Stimulated activated naive B cell treated with anti-CD40 and anti-IgM and Interleukin-4, amounts not matched to agents 10 μg/mL and 1 μg/mL and 100 μg/mL, for 72 hours (primary cell): Measurements from ENCODE around the gene SUN5.
"Not testable (repeated sequence)": the region's sequence is repeated elsewhere in the genome, so short reads cannot be mapped to it uniquely, and the experiment has no call there.

Experiments used
- ATAC-seq, 2 donors: fragments of 150-1000 bp; cut with Tn5 transposase; replicated peaks; 2 replicates each; pipeline ENCODE4 v1.10.0; 2021; ENCODE audit warnings: moderate library complexity in 1 of 2
- DNase-seq: peaks from one replicate; pipeline ENCODE4 v3.0.0; 2021
- H3K27ac Mint-ChIP-seq: one replicate; pipeline ENCODE4 v1.8.0; 2022; ENCODE audit warnings: mild to moderate bottlenecking, mixed read lengths
- H3K27me3 Mint-ChIP-seq, 2 donors: one replicate each; pipeline ENCODE4 v1.8.0; 2022; ENCODE audit warnings: mixed read lengths in 2 of 2
- H3K36me3 Mint-ChIP-seq, 2 donors: one replicate each; pipeline ENCODE4 v1.8.0; 2022; ENCODE audit warnings: mixed read lengths in 2 of 2, mild to moderate bottlenecking in 1 of 2
- H3K4me1 Mint-ChIP-seq, 2 donors: one replicate each; pipeline ENCODE4 v1.8.0; 2022; ENCODE audit warnings: mixed read lengths in 2 of 2, mild to moderate bottlenecking in 1 of 2
- H3K4me3 Mint-ChIP-seq, 2 donors: one replicate each; pipeline ENCODE4 v1.8.0; 2022; ENCODE audit warnings: mild to moderate bottlenecking in 2 of 2, mixed read lengths in 2 of 2, moderate library complexity in 1 of 2
- H3K9me3 Mint-ChIP-seq, 2 donors: one replicate each; pipeline ENCODE4 v1.8.0; 2022; ENCODE audit warnings: mixed read lengths in 2 of 2, mild to moderate bottlenecking in 1 of 2

Gene SUN5, protein sequence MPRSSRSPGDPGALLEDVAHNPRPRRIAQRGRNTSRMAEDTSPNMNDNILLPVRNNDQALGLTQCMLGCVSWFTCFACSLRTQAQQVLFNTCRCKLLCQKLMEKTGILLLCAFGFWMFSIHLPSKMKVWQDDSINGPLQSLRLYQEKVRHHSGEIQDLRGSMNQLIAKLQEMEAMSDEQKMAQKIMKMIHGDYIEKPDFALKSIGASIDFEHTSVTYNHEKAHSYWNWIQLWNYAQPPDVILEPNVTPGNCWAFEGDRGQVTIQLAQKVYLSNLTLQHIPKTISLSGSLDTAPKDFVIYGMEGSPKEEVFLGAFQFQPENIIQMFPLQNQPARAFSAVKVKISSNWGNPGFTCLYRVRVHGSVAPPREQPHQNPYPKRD

DNA sequence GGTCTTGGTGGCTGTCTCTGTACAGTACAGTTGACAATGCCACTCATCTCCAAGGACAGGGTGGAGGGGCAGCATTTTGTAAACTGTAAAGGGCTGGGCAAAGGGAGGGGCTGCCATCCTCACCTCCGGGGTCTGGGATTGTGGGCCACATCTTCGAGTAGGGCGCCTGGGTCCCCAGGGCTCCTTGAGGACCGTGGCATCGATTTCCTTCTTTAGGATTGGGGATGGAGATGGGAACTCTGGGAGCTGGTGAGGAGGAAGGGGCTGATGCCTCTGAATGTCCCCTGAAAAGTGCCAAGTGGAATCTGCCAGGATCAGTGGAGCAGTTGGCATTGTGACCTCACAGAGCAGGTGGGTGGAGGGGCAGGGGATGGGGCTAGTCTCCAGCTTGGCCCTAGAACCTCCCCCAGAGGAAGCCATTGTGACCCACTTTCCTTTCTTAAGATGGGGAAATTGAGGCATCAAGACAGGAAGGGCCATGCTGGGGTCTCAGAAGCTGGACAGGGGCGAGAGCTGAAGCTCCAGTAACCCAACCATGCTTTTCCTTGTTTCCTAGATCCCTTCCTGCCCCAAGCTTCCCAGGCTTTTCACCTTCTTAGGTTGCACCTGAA is at the start of gene SUN5:
SUN5 (minus strand) TSS at position 293 of the 611 bp plus-strand sequence; CDS start at position 200, 93 bp downstream.
- no peak within 1 kb of the TSS for H3K27ac Mint-ChIP-seq

DNA sequence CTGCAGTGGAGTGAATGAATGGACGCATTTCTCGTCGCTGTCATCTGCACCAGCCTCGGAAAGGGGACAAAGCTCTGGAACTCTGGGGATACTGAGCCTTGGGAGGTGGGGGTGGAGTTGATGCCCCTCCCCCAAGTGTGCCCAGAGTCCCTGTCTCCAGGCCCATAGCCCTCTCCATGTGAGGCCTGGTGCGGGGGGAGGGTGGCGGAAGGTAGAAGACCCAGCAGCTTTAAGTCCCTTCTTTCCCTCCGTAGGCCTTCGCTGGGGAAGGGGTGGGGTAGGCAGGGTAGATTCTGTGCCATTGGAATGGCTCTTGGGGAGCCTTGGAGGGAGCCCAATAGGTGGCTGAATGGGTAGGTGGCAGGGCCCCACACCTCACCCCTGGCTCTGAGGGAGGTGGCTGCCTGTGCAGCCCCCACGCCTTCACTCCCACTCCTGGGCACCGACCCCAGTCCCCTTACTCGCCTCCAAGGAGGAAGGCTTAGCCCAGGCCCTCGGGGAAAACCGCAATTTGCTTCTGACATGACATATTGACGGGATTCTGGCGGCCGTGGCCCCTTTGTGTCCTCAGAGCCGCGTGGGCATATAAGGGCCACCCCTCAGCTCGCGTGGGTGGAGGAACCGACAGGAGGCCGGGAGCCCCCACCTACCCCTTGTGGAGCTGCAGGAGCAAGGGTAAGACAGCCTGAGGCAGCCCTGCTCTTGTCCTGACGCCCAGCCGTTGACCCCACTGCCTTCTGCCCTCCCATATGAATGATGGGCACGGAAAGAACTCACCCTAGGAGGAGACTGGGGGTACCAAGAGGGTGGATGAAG is 49.3 kb upstream of the SUN5 start, which contains the start of gene BPIFB3:
BPIFB3 (plus strand) TSS at position 613 of the 816 bp plus-strand sequence. CDS start 1,533 bp downstream, outside the sequence.
- H3K36me3 Mint-ChIP-seq: no peaks in the 10 kb centered on the region
- H3K27ac Mint-ChIP-seq: no peak within 1 kb of the TSS
- H3K4me1 Mint-ChIP-seq: peaks cover 0 to 2% of the 10 kb centered on the region in 2 donors
- ATAC-seq (no peak), DNase-seq (no peak)
- no peaks in the 10 kb centered on the region for H3K27me3 Mint-ChIP-seq
- no peak within 1 kb of the TSS for H3K4me3 Mint-ChIP-seq
- H3K9me3 Mint-ChIP-seq: peaks cover 0 to 2% of the 10 kb centered on the region in 2 donors

More for the DNA sequence above, at the start of gene SUN5:
- no peak within 1 kb of the TSS for H3K4me3 Mint-ChIP-seq
- peaks cover 0 to 3% of the 10 kb centered on the region in 2 donors for H3K36me3 Mint-ChIP-seq
- H3K4me1 Mint-ChIP-seq: peaks cover 7 to 9% of the 10 kb centered on the region in 2 donors
- ATAC-seq (no peak), DNase-seq (no peak)
- H3K27me3 Mint-ChIP-seq: no peaks in the 10 kb centered on the region
- peaks cover 4% of the 10 kb centered on the region in 2 donors for H3K9me3 Mint-ChIP-seq

- ATAC-seq (no peak), DNase-seq (no peak)
- H3K9me3 Mint-ChIP-seq: peaks cover 3 to 5% of the 10 kb centered on the region in 2 donors
- H3K27ac Mint-ChIP-seq: no peak overlapping the region
- H3K4me3 Mint-ChIP-seq: no peak overlapping the region
- no peaks in the 10 kb centered on the region for H3K36me3 Mint-ChIP-seq
- H3K27me3 Mint-ChIP-seq: peaks cover 5 to 6% of the 10 kb centered on the region in 2 donors
- H3K4me1 Mint-ChIP-seq: peaks cover 0 to 2% of the 10 kb centered on the region in 2 donors
These were observed 47.1 kb upstream of the SUN5 start for GRCh38 chr20:33051333-33051732.

DNA sequence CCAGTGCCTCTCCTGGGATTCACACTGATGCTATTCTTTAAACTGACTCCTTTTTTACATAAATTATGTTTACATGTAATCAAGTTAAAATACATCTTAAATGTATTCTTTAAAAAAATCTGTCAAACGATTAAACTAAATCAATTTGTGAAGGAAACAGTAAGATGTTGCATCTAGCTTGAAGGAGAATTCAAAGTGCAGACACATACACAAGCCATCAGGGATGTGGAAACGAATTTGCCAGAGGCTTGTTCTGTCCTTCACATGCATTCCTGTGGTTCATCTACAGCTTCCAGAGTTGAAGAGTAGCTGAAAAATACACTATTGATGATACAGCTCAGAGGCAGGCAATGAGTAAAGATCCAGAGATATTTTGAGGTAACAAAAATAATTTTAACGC is 42.2 kb upstream of the SUN5 start:
- H3K27ac Mint-ChIP-seq: no peak overlapping the region
- no peaks in the 10 kb centered on the region for H3K4me1 Mint-ChIP-seq
- no peak overlapping the region for H3K4me3 Mint-ChIP-seq
- no peaks in the 10 kb centered on the region for H3K36me3 Mint-ChIP-seq
- no peak for ATAC-seq
- H3K27me3 Mint-ChIP-seq: peaks cover 5 to 6% of the 10 kb centered on the region in 2 donors
- no peak for DNase-seq
- H3K9me3 Mint-ChIP-seq: peaks cover 11 to 12% of the 10 kb centered on the region in 2 donors

GRCh38 chr20:33045129-33045721 is 41.0 kb upstream of the SUN5 start:
- not testable (repeated sequence) for H3K27ac Mint-ChIP-seq, H3K27me3 Mint-ChIP-seq, H3K4me3 Mint-ChIP-seq, DNase-seq, H3K36me3 Mint-ChIP-seq, H3K4me1 Mint-ChIP-seq, ATAC-seq
- peaks cover 11 to 12% of the 10 kb centered on the region in 2 donors for H3K9me3 Mint-ChIP-seq

GRCh38 chr20:33043731-33044181 is 39.5 kb upstream of the SUN5 start:
- ATAC-seq (no peak), DNase-seq (no peak)
- Mint-ChIP-seq H3K27me3 (peaks cover 8 to 10% of the 10 kb centered on the region in 2 donors), H3K9me3 (peaks cover 11 to 12% of the 10 kb centered on the region in 2 donors), H3K36me3 (no peaks in the 10 kb centered on the region), H3K4me1 (no peaks in the 10 kb centered on the region), H3K4me3 (no peak overlapping the region), H3K27ac (no peak overlapping the region)

GRCh38 chr20:33042983-33043730 is 38.9 kb upstream of the SUN5 start:
- ATAC-seq (no peak), DNase-seq (no peak)
- Mint-ChIP-seq H3K27ac (no peak overlapping the region), H3K4me3 (no peak overlapping the region), H3K9me3 (peaks cover 11 to 14% of the 10 kb centered on the region in 2 donors), H3K4me1 (no peaks in the 10 kb centered on the region), H3K36me3 (no peaks in the 10 kb centered on the region), H3K27me3 (peaks cover 14 to 16% of the 10 kb centered on the region in 2 donors)

- Mint-ChIP-seq H3K4me1 (no peaks in the 10 kb centered on the region), H3K27ac (no peak overlapping the region)
These were observed 38.2 kb upstream of the SUN5 start for GRCh38 chr20:33042430-33042829.

DNA sequence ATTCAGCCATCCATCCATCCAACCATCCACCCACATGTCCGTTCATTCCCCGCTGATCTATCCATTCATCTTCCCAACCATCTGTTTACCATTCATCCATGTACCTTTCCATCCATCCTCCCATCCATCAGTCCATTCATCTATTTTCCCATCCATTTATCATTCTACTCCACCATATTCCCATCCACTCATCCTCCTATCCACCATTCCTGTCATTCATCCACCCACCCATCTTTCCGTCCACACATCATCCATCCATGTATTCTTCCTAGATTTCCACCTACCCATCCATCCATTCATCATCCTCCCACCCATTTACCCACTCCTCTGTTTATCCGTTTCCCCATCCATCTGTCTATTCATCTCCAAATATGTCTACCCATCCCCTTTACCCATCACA is 34.0 kb upstream of the SUN5 start:
- DNase-seq (no peak), ATAC-seq (no peak)
- Mint-ChIP-seq H3K4me3 (no peak overlapping the region), H3K36me3 (no peaks in the 10 kb centered on the region), H3K27me3 (peaks cover 14 to 17% of the 10 kb centered on the region in 2 donors), H3K9me3 (peaks cover 2 to 4% of the 10 kb centered on the region in 2 donors), H3K4me1 (no peaks in the 10 kb centered on the region), H3K27ac (no peak overlapping the region)

More at GRCh38 chr20:33042430-33042829, 38.2 kb upstream of the SUN5 start:
- peaks cover 11 to 15% of the 10 kb centered on the region in 2 donors for H3K9me3 Mint-ChIP-seq
- no peak for DNase-seq
- peaks cover 18 to 19% of the 10 kb centered on the region in 2 donors for H3K27me3 Mint-ChIP-seq
- no peak for ATAC-seq
- no peaks in the 10 kb centered on the region for H3K36me3 Mint-ChIP-seq
- no peak overlapping the region for H3K4me3 Mint-ChIP-seq

- Mint-ChIP-seq H3K36me3 (peaks cover 0 to 3% of the 10 kb centered on the region in 2 donors), H3K4me3 (no peak overlapping the region), H3K27me3 (peaks cover 18 to 24% of the 10 kb centered on the region in 2 donors), H3K27ac (no peak overlapping the region), H3K4me1 (no peaks in the 10 kb centered on the region), H3K9me3 (peaks cover 7 to 9% of the 10 kb centered on the region in 2 donors)
- DNase-seq (no peak), ATAC-seq (no peak)
These were observed 33.2 kb upstream of the SUN5 start for GRCh38 chr20:33037456-33037855.

DNA sequence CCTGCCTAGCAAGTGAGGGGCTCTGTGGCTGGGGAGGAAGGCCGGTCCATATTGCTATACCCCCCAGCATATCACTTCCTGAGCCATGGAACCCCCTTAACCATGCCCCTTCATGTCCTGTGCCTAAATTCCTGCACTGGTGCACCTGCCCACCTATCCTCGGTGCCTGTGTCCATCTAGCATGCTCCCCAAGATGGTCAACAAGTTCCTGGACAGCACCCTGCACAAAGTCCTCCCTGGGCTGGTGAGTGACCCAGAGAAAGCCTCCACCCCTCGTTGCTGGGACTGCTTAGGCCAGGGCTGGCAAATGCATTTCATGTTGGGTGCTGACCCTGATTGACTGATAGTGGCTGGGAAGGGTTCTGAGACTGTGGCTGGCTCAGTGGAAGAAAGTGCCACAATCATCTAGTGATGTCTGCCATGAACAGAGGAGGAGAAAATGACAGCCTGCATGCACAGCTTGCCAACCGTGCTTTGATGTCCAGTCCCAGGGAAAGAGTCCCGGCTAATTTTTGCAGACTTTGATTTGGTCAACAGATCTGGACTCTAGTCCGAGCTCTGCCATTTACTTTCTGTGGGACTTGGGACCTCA is 30.8 kb upstream of the SUN5 start:
- no peak for DNase-seq
- no peak overlapping the region for H3K4me3 Mint-ChIP-seq
- no peak overlapping the region for H3K27ac Mint-ChIP-seq
- H3K36me3 Mint-ChIP-seq: peaks cover 0 to 3% of the 10 kb centered on the region in 2 donors
- no peaks in the 10 kb centered on the region for H3K4me1 Mint-ChIP-seq
- peaks cover 7 to 9% of the 10 kb centered on the region in 2 donors for H3K9me3 Mint-ChIP-seq
- H3K27me3 Mint-ChIP-seq: peaks cover 22 to 28% of the 10 kb centered on the region in 2 donors
- no peak for ATAC-seq

- Mint-ChIP-seq H3K36me3 (peaks cover 0 to 3% of the 10 kb centered on the region in 2 donors), H3K4me3 (no peak overlapping the region), H3K9me3 (peaks cover 7 to 9% of the 10 kb centered on the region in 2 donors), H3K27ac (no peak overlapping the region), H3K27me3 (peaks cover 22 to 28% of the 10 kb centered on the region in 2 donors), H3K4me1 (no peaks in the 10 kb centered on the region)
- no peak for DNase-seq
- ATAC-seq: no peak
These were observed 29.9 kb upstream of the SUN5 start for GRCh38 chr20:33034115-33034514.

DNA sequence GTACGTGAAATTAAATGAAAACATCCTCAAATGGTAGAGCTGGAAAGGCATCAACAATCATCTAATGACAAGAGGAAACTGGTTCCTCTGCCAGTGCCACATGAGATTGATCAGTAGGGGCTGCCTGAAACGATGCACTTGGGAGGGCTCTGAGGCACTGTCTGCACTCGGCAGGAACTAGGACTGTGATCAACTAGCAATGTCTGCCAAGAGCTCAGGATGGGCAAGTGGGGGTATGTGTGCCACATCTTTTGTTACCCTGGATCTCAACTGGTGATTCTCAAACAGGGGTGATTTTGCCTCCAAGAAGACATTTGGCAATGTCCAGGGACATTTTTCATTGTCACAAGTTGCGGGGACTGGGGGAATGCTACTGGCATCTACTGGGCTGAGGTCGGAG is 29.1 kb upstream of the SUN5 start:
- ATAC-seq (no peak), DNase-seq (no peak)
- Mint-ChIP-seq H3K4me3 (no peak overlapping the region), H3K27me3 (peaks cover 15 to 20% of the 10 kb centered on the region in 2 donors), H3K27ac (no peak overlapping the region), H3K4me1 (no peaks in the 10 kb centered on the region), H3K36me3 (peaks cover 0 to 3% of the 10 kb centered on the region in 2 donors), H3K9me3 (peaks cover 7 to 9% of the 10 kb centered on the region in 2 donors)
